Prostate gland (tissue), 2 donors: Measurements from ENCODE around the gene KCNQ1. TPM values are rescaled to one million over a fixed set of nuclear protein-coding genes. Genes with fewer than 3 reads are reported as not detected.

ENCODE experiments used
- DNase-seq: peaks from one replicate; pipeline ENCODE4 v3.0.0-alpha.2; 2019; ENCODE audit warnings: low spot score
- H3K27ac ChIP-seq, 2 donors: fragments of 200-600 bp; sonication (generic); 2 replicates each; pipeline ENCODE4 v1.5.1; 2017 to 2019
- H3K27me3 ChIP-seq: fragments of 200-600 bp; sonication (generic); replicated peaks from 2 replicates; pipeline ENCODE4 v1.5.1; 2019; ENCODE audit not compliant: insufficient read depth
- H3K36me3 ChIP-seq, 2 donors: fragments of 200-600 bp; sonication (generic); 1 replicate in 1 of 2; 2 replicates in 1 of 2; pipeline versions ENCODE4 v1.5.1 to v1.8.1; 2017 to 2019
- H3K4me1 ChIP-seq: fragments of 200-600 bp; sonication (generic); replicated peaks from 2 replicates; pipeline ENCODE4 v1.5.1; 2019
- H3K4me3 ChIP-seq, 2 donors: fragments of 200-600 bp; sonication (generic); 2 replicates each; pipeline ENCODE4 v1.5.1; 2017 to 2019
- H3K9me3 ChIP-seq: fragments of 200-600 bp; sonication (generic); 2 replicates; pipeline ENCODE4 v1.5.1; 2017
- CTCF ChIP-seq, 4 experiments: fragments of 200-600 bp in 2 of 4; fragments of 450-650 bp in 2 of 4; sonication (generic) in 2 of 4; IDR thresholded peaks; 1 replicate in 3 of 4; 2 replicates in 1 of 4; pipeline ENCODE4 v1.5.1; 2016 to 2019; ENCODE audit warnings: antibody characterized with exemption in 4 of 4, mild to moderate bottlenecking in 2 of 4, moderate library complexity in 2 of 4
- POLR2A ChIP-seq: fragments of 450-650 bp; IDR thresholded peaks from one replicate; pipeline ENCODE4 v1.6.1; 2016; ENCODE audit warnings: antibody characterized with exemption, mild to moderate bottlenecking
- POLR2AphosphoS5 ChIP-seq: sonication (generic); formaldehyde crosslinking; IDR thresholded peaks from one replicate; pipeline ENCODE4 v1.6.1; 2017; ENCODE audit warnings: antibody characterized with exemption
- WGBS: methylation state at CpG from one replicate; pipeline ENCODE4 v1.1.5; 2018; 5-methylcytosine and 5-hydroxymethylcytosine counted together
- intact Hi-C: fragments of 100-400 bp; cut with DNase I; formaldehyde crosslinking; loops from one replicate; pipeline ENCODE4 v1.14.2; 2022
- total RNA-seq, 2 donors: library from RNA; depleted of rRNA; stranded (reverse); fragments of >200 nt; gene quantifications; one replicate each; pipeline ENCODE4 v1.1.0, GENCODE V29; 2016

Gene KCNQ1
- total RNA-seq, 2 donors from 2014 or later = 10.0 to 33.8 TPM

GRCh38 chr11:2684581-2684980 is 239.8 kb downstream of the KCNQ1 start:
- no peak overlapping the region for H3K27ac ChIP-seq
- H3K36me3 ChIP-seq = no peaks in the 10 kb centered on the region
- no peaks in the 10 kb centered on the region for H3K9me3 ChIP-seq
- intact Hi-C loops = no loop called here
- TF ChIP-seq CTCF (IDR thresholded peaks at IDR 0.05) = no peak
- TF ChIP-seq POLR2A = no peak
- TF ChIP-seq POLR2AphosphoS5 = no peak
- H3K4me1 ChIP-seq = no peaks in the 10 kb centered on the region
- H3K27me3 ChIP-seq = no peaks in the 10 kb centered on the region
- H3K4me3 ChIP-seq = no peak overlapping the region
- 100% methylated on average over 1 of the region's 1 CpG for WGBS
- DNase-seq = no peak

- Histone ChIP-seq H3K4me1 (no peaks in the 10 kb centered on the region), H3K27ac (no peak overlapping the region), H3K36me3 (no peaks in the 10 kb centered on the region), H3K4me3 (no peak overlapping the region), H3K27me3 (no peaks in the 10 kb centered on the region), H3K9me3 (no peaks in the 10 kb centered on the region)
- intact Hi-C loops = no loop called here
- 84% methylated on average over 6 of the region's 6 CpGs for WGBS
- no peak for DNase-seq
- no peak for TF ChIP-seq CTCF (IDR thresholded peaks at IDR 0.05)
- no peak for TF ChIP-seq POLR2A
- no peak for TF ChIP-seq POLR2AphosphoS5
These were observed 240.2 kb downstream of the KCNQ1 start for GRCh38 chr11:2685051-2685450.

GRCh38 chr11:2685566-2686359 is 241.0 kb downstream of the KCNQ1 start:
- Histone ChIP-seq H3K4me1 (no peaks in the 10 kb centered on the region), H3K9me3 (no peaks in the 10 kb centered on the region), H3K4me3 (no peak overlapping the region), H3K27me3 (no peaks in the 10 kb centered on the region), H3K36me3 (no peaks in the 10 kb centered on the region), H3K27ac (no peak overlapping the region)
- WGBS = 91% methylated on average over 12 of the region's 13 CpGs
- intact Hi-C loops = no loop called here
- no peak for DNase-seq
- no peak for TF ChIP-seq POLR2AphosphoS5
- TF ChIP-seq CTCF (IDR thresholded peaks at IDR 0.05) = no peak
- TF ChIP-seq POLR2A = no peak

- no peaks in the 10 kb centered on the region for H3K4me1 ChIP-seq
- no peak overlapping the region for H3K4me3 ChIP-seq
- no peak overlapping the region for H3K27ac ChIP-seq
- H3K9me3 ChIP-seq = no peaks in the 10 kb centered on the region
- TF ChIP-seq POLR2AphosphoS5 = no peak
- no peak for TF ChIP-seq CTCF (IDR thresholded peaks at IDR 0.05)
- TF ChIP-seq POLR2A = no peak
- 95% methylated on average over 7 of the region's 7 CpGs for WGBS
- no peak for DNase-seq
- H3K36me3 ChIP-seq = no peaks in the 10 kb centered on the region
- no peaks in the 10 kb centered on the region for H3K27me3 ChIP-seq
- intact Hi-C loops = no loop called here
These were observed 241.8 kb downstream of the KCNQ1 start for GRCh38 chr11:2686360-2687222.
